HL-60 (cell line): ENCODE measurements around the gene MAP7D3.
"Not testable (repeated sequence)": the region's sequence is repeated elsewhere in the genome, so short reads cannot be mapped to it uniquely, and the experiment has no call there.

Experiments
- DNase-seq, 2 experiments: peaks; one replicate each; pipeline ENCODE4 v3.0.0-alpha.2; 2010 to 2020; ENCODE audit warnings: low read depth in 1 of 2, low spot score in 1 of 2
- H3K27ac ChIP-seq: fragments of 250-450 bp; sonication (Bioruptor Pico); replicated peaks from 2 replicates; pipeline ENCODE4 v1.5.1; 2020; ENCODE audit warnings: mild to moderate bottlenecking, moderate library complexity
- H3K27me3 ChIP-seq: fragments of 250-450 bp; sonication (Bioruptor Pico); 2 replicates; pipeline ENCODE4 v1.5.1; 2021; ENCODE audit warnings: mild to moderate bottlenecking, moderate library complexity; ENCODE audit not compliant: insufficient read depth, poor library complexity, severe bottlenecking
- H3K4me3 ChIP-seq: replicated peaks from 2 replicates; pipeline ENCODE4 v1.5.1; 2011; ENCODE audit warnings: mild to moderate bottlenecking, control low read depth, low read length; ENCODE audit not compliant: insufficient read depth
- GABPA ChIP-seq: IDR thresholded peaks from 2 replicates; pipeline ENCODE4 v1.6.1; 2012; ENCODE audit warnings: low read depth
- POLR2AphosphoS5 ChIP-seq: IDR thresholded peaks from 2 replicates; pipeline ENCODE4 v1.6.1; 2012; ENCODE audit warnings: low read depth
- SPI1 ChIP-seq: IDR thresholded peaks from 2 replicates; pipeline ENCODE4 v1.6.1; 2012; ENCODE audit warnings: low read depth, mild to moderate bottlenecking, borderline replicate concordance
- TF ChIP-seq, protein P1 (sequence below): IDR thresholded peaks from 2 replicates; pipeline ENCODE4 v1.6.1; 2012; ENCODE audit warnings: low read depth; ENCODE audit not compliant: insufficient replicate concordance
- TF ChIP-seq, protein P2 (sequence below): IDR thresholded peaks from one replicate; pipeline ENCODE4 v1.5.1; 2011; ENCODE audit warnings: low read length, control low read depth, inconsistent platforms; ENCODE audit not compliant: insufficient read depth

Gene MAP7D3

DNA sequence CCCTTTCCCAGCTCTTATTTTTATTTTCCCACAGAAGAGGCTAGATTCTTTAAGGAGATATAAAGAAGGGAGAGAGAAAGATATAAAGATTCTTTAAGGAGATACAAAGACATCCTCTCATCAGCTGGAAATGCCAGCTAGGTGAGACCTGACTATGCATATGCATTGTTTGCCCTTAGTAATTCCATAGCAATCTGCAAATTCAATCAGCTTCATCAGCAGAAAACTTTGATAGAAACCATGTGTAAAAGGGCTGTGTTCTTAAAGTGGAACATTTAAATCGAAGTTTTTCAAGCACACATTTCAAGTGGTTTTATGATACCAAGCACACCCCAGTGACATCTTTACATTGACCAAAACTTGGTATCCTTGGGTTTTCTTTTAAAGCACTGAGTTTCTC is 79.8 kb downstream of the MAP7D3 start:
- TF ChIP-seq POLR2AphosphoS5: no peak
- TF ChIP-seq, protein P1, sequence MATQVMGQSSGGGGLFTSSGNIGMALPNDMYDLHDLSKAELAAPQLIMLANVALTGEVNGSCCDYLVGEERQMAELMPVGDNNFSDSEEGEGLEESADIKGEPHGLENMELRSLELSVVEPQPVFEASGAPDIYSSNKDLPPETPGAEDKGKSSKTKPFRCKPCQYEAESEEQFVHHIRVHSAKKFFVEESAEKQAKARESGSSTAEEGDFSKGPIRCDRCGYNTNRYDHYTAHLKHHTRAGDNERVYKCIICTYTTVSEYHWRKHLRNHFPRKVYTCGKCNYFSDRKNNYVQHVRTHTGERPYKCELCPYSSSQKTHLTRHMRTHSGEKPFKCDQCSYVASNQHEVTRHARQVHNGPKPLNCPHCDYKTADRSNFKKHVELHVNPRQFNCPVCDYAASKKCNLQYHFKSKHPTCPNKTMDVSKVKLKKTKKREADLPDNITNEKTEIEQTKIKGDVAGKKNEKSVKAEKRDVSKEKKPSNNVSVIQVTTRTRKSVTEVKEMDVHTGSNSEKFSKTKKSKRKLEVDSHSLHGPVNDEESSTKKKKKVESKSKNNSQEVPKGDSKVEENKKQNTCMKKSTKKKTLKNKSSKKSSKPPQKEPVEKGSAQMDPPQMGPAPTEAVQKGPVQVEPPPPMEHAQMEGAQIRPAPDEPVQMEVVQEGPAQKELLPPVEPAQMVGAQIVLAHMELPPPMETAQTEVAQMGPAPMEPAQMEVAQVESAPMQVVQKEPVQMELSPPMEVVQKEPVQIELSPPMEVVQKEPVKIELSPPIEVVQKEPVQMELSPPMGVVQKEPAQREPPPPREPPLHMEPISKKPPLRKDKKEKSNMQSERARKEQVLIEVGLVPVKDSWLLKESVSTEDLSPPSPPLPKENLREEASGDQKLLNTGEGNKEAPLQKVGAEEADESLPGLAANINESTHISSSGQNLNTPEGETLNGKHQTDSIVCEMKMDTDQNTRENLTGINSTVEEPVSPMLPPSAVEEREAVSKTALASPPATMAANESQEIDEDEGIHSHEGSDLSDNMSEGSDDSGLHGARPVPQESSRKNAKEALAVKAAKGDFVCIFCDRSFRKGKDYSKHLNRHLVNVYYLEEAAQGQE: no peak
- TF ChIP-seq, protein P2, sequence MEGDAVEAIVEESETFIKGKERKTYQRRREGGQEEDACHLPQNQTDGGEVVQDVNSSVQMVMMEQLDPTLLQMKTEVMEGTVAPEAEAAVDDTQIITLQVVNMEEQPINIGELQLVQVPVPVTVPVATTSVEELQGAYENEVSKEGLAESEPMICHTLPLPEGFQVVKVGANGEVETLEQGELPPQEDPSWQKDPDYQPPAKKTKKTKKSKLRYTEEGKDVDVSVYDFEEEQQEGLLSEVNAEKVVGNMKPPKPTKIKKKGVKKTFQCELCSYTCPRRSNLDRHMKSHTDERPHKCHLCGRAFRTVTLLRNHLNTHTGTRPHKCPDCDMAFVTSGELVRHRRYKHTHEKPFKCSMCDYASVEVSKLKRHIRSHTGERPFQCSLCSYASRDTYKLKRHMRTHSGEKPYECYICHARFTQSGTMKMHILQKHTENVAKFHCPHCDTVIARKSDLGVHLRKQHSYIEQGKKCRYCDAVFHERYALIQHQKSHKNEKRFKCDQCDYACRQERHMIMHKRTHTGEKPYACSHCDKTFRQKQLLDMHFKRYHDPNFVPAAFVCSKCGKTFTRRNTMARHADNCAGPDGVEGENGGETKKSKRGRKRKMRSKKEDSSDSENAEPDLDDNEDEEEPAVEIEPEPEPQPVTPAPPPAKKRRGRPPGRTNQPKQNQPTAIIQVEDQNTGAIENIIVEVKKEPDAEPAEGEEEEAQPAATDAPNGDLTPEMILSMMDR: no peak
- TF ChIP-seq GABPA: no peak
- TF ChIP-seq SPI1: no peak
- DNase-seq: no peak
- Histone ChIP-seq H3K27ac (no peak overlapping the region), H3K27me3 (no peaks in the 10 kb centered on the region), H3K4me3 (no peak overlapping the region)

DNA sequence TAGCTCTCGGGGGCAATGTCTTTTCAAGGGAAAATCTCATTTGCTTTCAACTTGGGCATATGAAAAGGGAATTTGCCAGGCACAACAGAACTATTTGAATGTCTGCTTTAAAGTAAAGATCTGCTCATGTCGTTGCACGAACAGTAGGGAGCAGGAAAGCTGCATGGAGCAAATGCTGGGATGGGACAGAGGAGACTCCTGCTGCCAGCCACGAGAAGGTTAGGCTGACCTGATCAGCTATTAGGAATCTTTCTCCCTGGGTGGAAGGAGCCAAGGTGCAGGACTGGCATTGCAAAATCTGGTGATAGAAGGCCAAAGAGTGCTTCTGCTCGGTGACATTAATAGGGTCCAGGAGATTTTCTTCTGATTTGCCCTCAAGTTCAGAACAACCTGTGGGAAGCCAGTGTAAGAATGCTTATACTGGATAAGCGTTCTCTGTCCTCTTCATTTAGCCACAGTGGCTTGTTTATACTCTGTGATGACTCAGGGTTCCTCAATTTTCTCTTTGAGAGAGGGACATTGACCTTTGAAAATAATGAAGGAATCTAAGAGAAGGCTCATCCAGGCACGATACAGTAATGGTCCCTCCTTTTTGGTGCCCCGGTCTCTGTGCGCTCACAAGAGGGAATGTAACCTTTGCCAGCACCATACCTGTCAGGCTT is 80.9 kb downstream of the MAP7D3 start:
- DNase-seq: no peak
- H3K27me3 ChIP-seq: no peaks in the 10 kb centered on the region
- H3K4me3 ChIP-seq: no peak overlapping the region
- no peak overlapping the region for H3K27ac ChIP-seq
- TF ChIP-seq SPI1 (no peak), POLR2AphosphoS5 (no peak), GABPA (no peak)
- TF ChIP-seq, protein P2: no peak
- TF ChIP-seq, protein P1: no peak

DNA sequence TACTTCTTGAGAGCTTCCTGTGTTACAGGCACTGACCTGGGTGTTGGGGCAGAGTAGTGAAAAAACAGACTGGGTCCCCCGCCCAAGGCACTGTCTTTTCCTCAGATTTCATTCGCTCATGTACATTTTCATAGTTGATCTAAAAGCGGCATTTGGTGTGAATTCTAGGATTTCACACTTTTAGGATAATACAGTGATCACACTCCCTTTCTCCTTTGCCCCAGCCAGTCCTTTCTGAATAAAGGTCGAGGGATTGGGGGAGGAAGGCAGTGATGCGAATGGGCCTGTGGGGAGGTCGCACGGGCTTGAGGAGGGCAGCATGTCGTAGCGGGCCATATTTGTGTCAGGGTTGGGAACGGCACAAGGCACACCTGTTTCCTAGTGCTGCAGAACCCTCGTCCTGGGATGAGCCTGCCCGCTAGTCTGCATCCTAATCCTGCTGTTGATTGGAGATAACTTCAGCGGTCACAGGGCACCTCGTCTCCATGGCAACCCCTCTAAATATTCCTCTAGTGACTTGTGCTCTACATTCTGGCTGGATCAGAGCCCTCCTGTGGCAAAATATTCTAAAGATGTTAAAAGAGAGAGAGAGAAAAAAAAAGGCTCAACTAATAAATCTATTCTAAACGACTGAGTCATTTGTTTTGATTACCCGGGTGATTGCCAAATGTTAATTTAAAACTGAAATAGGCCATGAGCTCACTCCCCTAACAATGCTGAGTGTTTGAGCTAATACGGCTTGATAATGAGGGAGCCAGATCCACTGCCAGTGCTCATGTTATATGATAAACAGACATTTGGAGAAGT is 82.1 kb downstream of the MAP7D3 start:
- Histone ChIP-seq H3K27ac (no peak overlapping the region), H3K4me3 (no peak overlapping the region), H3K27me3 (no peaks in the 10 kb centered on the region)
- TF ChIP-seq POLR2AphosphoS5 (no peak), GABPA (no peak), SPI1 (no peak)
- TF ChIP-seq, protein P1: no peak
- TF ChIP-seq, protein P2: no peak
- no peak for DNase-seq

DNA sequence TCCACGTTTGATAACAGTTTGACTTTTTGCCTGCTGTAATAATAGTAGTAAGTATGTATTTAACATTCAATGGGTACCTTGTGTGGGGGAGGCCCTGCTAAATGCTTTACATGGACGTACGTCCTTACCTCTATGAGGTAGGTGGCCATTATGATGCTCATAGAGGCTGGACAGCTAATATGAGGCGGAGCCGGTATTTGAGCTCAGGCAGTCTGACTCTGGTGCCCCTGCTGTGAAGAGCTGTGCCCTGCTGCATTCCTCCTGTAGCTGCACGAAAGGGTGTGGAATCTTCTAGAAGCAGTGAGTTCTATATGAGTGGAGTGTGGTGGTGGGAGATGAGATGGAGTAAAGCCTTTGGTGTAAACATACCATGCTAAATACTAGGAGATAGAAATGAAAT is 83.2 kb downstream of the MAP7D3 start:
- H3K4me3 ChIP-seq, DNase-seq, H3K27me3 ChIP-seq, H3K27ac ChIP-seq: not testable (repeated sequence)
